WTC11 (cell line): ENCODE data around the gene STK39. TPM values are rescaled to one million over a fixed set of nuclear protein-coding genes. Genes with fewer than 3 reads are reported as not detected.

ENCODE experiments used
- ATAC-seq: fragments of 200-7000 bp; cut with Tn5 transposase; 2 replicates; pipeline ENCODE4 v1.10.0; 2021; ENCODE audit warnings: mild to moderate bottlenecking, moderate library complexity
- CTCF ChIA-PET: fragments of 300-600 bp; sonication (Branson Sonifier 250); formaldehyde crosslinking; loops from one replicate; lab custom pipeline; 2021; ENCODE audit warnings: antibody characterized with exemption; lab: Charles Lee
- POLR2A ChIA-PET: fragments of 350-600 bp; sonication (Branson Sonifier 250); formaldehyde crosslinking; loops from one replicate; lab custom pipeline; 2021; ENCODE audit warnings: antibody characterized with exemption; lab: Charles Lee
- DNase-seq: peaks from one replicate; pipeline ENCODE4 v3.0.0; 2021; ENCODE audit warnings: low spot score
- H3K27ac Mint-ChIP-seq: 2 replicates; pipeline ENCODE4 v1.8.0; 2021; ENCODE audit warnings: mixed read lengths
- H3K27me3 Mint-ChIP-seq: 2 replicates; pipeline ENCODE4 v1.8.0; 2021; ENCODE audit warnings: low read depth, mild to moderate bottlenecking, moderate library complexity, mixed read lengths
- H3K36me3 Mint-ChIP-seq: 2 replicates; pipeline ENCODE4 v1.8.0; 2021; ENCODE audit warnings: mixed read lengths
- H3K4me1 Mint-ChIP-seq: 2 replicates; pipeline ENCODE4 v1.8.0; 2022; ENCODE audit warnings: mixed read lengths
- H3K4me3 Mint-ChIP-seq: 2 replicates; pipeline ENCODE4 v1.8.0; 2021; ENCODE audit warnings: mild to moderate bottlenecking, moderate library complexity, mixed read lengths
- H3K9me3 Mint-ChIP-seq: 2 replicates; pipeline ENCODE4 v1.8.0; 2021; ENCODE audit warnings: mixed read lengths
- CBFB ChIP-seq: sonication (generic); formaldehyde crosslinking; IDR thresholded peaks from 2 replicates; pipeline ENCODE4 v1.8.1; 2022; ENCODE audit warnings: mild to moderate bottlenecking, low read depth, missing genetic modification reagents
- CREM ChIP-seq: sonication (generic); formaldehyde crosslinking; IDR thresholded peaks from 2 replicates; pipeline ENCODE4 v1.8.1; 2022; ENCODE audit warnings: mild to moderate bottlenecking, missing genetic modification reagents, moderate library complexity
- E2F5 ChIP-seq: sonication (generic); formaldehyde crosslinking; IDR thresholded peaks from 2 replicates; pipeline ENCODE4 v1.8.1; 2022; ENCODE audit warnings: mild to moderate bottlenecking, moderate library complexity, missing genetic modification reagents
- FOXJ3 ChIP-seq: sonication (generic); formaldehyde crosslinking; IDR thresholded peaks from 2 replicates; pipeline ENCODE4 v1.9.0; 2021; ENCODE audit warnings: missing genetic modification reagents, mild to moderate bottlenecking, borderline replicate concordance
- GTF2I ChIP-seq: fragments of 250-450 bp; sonication (Bioruptor Pico); conservative IDR thresholded peaks from 2 replicates; pipeline ENCODE4 v1.4.0; 2021; ENCODE audit warnings: mild to moderate bottlenecking
- IRF2 ChIP-seq: sonication (generic); formaldehyde crosslinking; IDR thresholded peaks from 2 replicates; pipeline ENCODE4 v1.8.0; 2022; ENCODE audit warnings: low read depth, missing genetic modification reagents, borderline replicate concordance
- JAZF1 ChIP-seq: fragments of 250-450 bp; sonication (Bioruptor Pico); IDR thresholded peaks from 2 replicates; pipeline ENCODE4 v1.9.0; 2021; ENCODE audit warnings: moderate library complexity, mild to moderate bottlenecking, inconsistent platforms
- MAX ChIP-seq: sonication (generic); formaldehyde crosslinking; IDR thresholded peaks from 2 replicates; pipeline ENCODE4 v1.8.0; 2022; ENCODE audit warnings: mild to moderate bottlenecking, missing genetic modification reagents
- MYBL2 ChIP-seq: sonication (generic); formaldehyde crosslinking; IDR thresholded peaks from 2 replicates; pipeline ENCODE4 v1.8.1; 2023; ENCODE audit warnings: mild to moderate bottlenecking, moderate library complexity, missing genetic modification reagents
- NFYB ChIP-seq: sonication (generic); formaldehyde crosslinking; conservative IDR thresholded peaks from 2 replicates; pipeline ENCODE4 v1.8.0; 2022; ENCODE audit warnings: low read depth, missing genetic modification reagents
- NR2C2 ChIP-seq: sonication (generic); formaldehyde crosslinking; IDR thresholded peaks from 2 replicates; pipeline ENCODE4 v1.8.0; 2022; ENCODE audit warnings: mild to moderate bottlenecking, missing genetic modification reagents
- NR3C1 ChIP-seq: sonication (generic); formaldehyde crosslinking; conservative IDR thresholded peaks from 2 replicates; pipeline ENCODE4 v1.8.1; 2023; ENCODE audit warnings: low read depth, mild to moderate bottlenecking, missing genetic modification reagents
- PRRX2 ChIP-seq: fragments of 250-450 bp; sonication (Bioruptor Pico); IDR thresholded peaks from 2 replicates; pipeline ENCODE4 v1.8.0; 2021; ENCODE audit warnings: mild to moderate bottlenecking
- RORB ChIP-seq: fragments of 250-450 bp; sonication (Bioruptor Pico); IDR thresholded peaks from 2 replicates; pipeline ENCODE4 v1.9.0; 2021; ENCODE audit warnings: mild to moderate bottlenecking
- SMAD3 ChIP-seq: sonication (generic); formaldehyde crosslinking; IDR thresholded peaks from 2 replicates; pipeline ENCODE4 v1.8.0; 2022; ENCODE audit warnings: missing genetic modification reagents, mild to moderate bottlenecking, borderline replicate concordance
- TCF7 ChIP-seq: sonication (generic); formaldehyde crosslinking; IDR thresholded peaks from 2 replicates; pipeline ENCODE4 v1.8.0; 2022; ENCODE audit warnings: mild to moderate bottlenecking, low read depth, missing genetic modification reagents, moderate library complexity
- ZBTB21 ChIP-seq: sonication (generic); formaldehyde crosslinking; IDR thresholded peaks from 2 replicates; pipeline ENCODE4 v1.8.1; 2023; ENCODE audit warnings: mild to moderate bottlenecking, missing genetic modification reagents, borderline replicate concordance
- ZNF219 ChIP-seq: sonication (generic); formaldehyde crosslinking; IDR thresholded peaks from 2 replicates; pipeline ENCODE4 v1.8.0; 2023; ENCODE audit warnings: missing genetic modification reagents, mild to moderate bottlenecking, borderline replicate concordance
- ZNF263 ChIP-seq: sonication (generic); formaldehyde crosslinking; IDR thresholded peaks from 2 replicates; pipeline ENCODE4 v1.8.1; 2022; ENCODE audit warnings: low read depth, mild to moderate bottlenecking, moderate library complexity, missing genetic modification reagents
- ZNF317 ChIP-seq: sonication (generic); formaldehyde crosslinking; IDR thresholded peaks from 2 replicates; pipeline ENCODE4 v1.8.1; 2023; ENCODE audit warnings: low read depth, mild to moderate bottlenecking, moderate library complexity, missing genetic modification reagents, borderline replicate concordance
- ZNF423 ChIP-seq: fragments of 250-450 bp; sonication (Bioruptor Pico); IDR thresholded peaks from 2 replicates; pipeline ENCODE4 v2.1.2; 2022; ENCODE audit warnings: mild to moderate bottlenecking, moderate library complexity
- total RNA-seq: library from RNA; stranded (reverse); gene quantifications from 3 replicates; pipeline ENCODE4 v1.2.3, GENCODE V29; 2021
- TF ChIP-seq, protein P1 (sequence below): fragments of 200-600 bp; IDR thresholded peaks from 2 replicates; pipeline ENCODE4 v1.8.0; 2022; ENCODE audit warnings: antibody characterized with exemption
- TF ChIP-seq, protein P2 (sequence below): sonication (generic); formaldehyde crosslinking; IDR thresholded peaks from 2 replicates; pipeline ENCODE4 v1.8.1; 2022; ENCODE audit warnings: mild to moderate bottlenecking, missing genetic modification reagents, moderate library complexity, borderline replicate concordance
- TF ChIP-seq, protein P3 (sequence below): sonication (generic); formaldehyde crosslinking; IDR thresholded peaks from 2 replicates; pipeline ENCODE4 v1.8.1; 2022; ENCODE audit warnings: low read depth, mild to moderate bottlenecking, moderate library complexity, missing genetic modification reagents, borderline replicate concordance
- TF ChIP-seq, protein P4 (sequence below): sonication (generic); formaldehyde crosslinking; IDR thresholded peaks from 2 replicates; pipeline ENCODE4 v1.8.0; 2022; ENCODE audit warnings: mild to moderate bottlenecking, missing genetic modification reagents

The STK39 gene
- total RNA-seq, 1 experiment from 2014 or later, result 20.5 TPM

DNA sequence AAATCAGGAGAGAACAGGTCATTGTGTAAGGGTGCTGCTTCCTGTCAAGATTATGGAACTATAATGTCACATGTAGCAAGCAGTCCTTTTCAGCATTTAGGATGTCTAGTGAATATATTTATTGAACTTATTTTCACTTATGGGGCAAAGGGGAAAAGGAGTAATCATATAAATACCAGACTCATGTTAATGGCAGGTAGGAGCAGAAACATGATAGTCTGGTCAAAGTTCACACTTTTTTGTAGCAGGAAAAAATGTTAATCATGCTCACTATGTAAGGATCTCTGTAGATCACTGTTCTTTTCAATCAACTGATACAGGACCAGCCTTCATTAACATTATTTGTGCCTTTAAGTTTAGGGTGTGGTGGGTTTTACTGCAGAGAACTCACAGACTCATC lies 219.0 kb downstream of the STK39 start:
- Mint-ChIP-seq H3K4me1 (no peaks in the 10 kb centered on the region), H3K36me3 (no peaks in the 10 kb centered on the region)
- ATAC-seq, result no peak
- no peak for TF ChIP-seq SMAD3 (CRISPR knock-in tag)
- TF ChIP-seq PRRX2 (CRISPR knock-in tag), result no peak
- TF ChIP-seq, protein P1, sequence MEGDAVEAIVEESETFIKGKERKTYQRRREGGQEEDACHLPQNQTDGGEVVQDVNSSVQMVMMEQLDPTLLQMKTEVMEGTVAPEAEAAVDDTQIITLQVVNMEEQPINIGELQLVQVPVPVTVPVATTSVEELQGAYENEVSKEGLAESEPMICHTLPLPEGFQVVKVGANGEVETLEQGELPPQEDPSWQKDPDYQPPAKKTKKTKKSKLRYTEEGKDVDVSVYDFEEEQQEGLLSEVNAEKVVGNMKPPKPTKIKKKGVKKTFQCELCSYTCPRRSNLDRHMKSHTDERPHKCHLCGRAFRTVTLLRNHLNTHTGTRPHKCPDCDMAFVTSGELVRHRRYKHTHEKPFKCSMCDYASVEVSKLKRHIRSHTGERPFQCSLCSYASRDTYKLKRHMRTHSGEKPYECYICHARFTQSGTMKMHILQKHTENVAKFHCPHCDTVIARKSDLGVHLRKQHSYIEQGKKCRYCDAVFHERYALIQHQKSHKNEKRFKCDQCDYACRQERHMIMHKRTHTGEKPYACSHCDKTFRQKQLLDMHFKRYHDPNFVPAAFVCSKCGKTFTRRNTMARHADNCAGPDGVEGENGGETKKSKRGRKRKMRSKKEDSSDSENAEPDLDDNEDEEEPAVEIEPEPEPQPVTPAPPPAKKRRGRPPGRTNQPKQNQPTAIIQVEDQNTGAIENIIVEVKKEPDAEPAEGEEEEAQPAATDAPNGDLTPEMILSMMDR, result no peak
- TF ChIP-seq NR2C2 (CRISPR knock-in tag), result no peak
- TF ChIP-seq CREM, result no peak
- TF ChIP-seq RORB (CRISPR knock-in tag), result no peak
- no peak for TF ChIP-seq GTF2I (CRISPR knock-in tag)
- TF ChIP-seq, protein P2, sequence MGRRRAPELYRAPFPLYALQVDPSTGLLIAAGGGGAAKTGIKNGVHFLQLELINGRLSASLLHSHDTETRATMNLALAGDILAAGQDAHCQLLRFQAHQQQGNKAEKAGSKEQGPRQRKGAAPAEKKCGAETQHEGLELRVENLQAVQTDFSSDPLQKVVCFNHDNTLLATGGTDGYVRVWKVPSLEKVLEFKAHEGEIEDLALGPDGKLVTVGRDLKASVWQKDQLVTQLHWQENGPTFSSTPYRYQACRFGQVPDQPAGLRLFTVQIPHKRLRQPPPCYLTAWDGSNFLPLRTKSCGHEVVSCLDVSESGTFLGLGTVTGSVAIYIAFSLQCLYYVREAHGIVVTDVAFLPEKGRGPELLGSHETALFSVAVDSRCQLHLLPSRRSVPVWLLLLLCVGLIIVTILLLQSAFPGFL (CRISPR knock-in tag), result no peak
- TF ChIP-seq MYBL2 (CRISPR knock-in tag), result no peak
- TF ChIP-seq ZBTB21 (CRISPR knock-in tag), result no peak
- no peak for TF ChIP-seq JAZF1 (CRISPR knock-in tag)
- no peak for TF ChIP-seq NFYB (CRISPR knock-in tag)
- TF ChIP-seq, all 79 proteins: peak for 0
- POLR2A ChIA-PET, result no interaction called here
- H3K27me3 Mint-ChIP-seq, result no peaks in the 10 kb centered on the region
- no peak overlapping the region for H3K27ac Mint-ChIP-seq
- no peaks in the 10 kb centered on the region for H3K9me3 Mint-ChIP-seq
- CTCF ChIA-PET, result no interaction called here
- H3K4me3 Mint-ChIP-seq, result no peak overlapping the region
- no peak for DNase-seq

DNA sequence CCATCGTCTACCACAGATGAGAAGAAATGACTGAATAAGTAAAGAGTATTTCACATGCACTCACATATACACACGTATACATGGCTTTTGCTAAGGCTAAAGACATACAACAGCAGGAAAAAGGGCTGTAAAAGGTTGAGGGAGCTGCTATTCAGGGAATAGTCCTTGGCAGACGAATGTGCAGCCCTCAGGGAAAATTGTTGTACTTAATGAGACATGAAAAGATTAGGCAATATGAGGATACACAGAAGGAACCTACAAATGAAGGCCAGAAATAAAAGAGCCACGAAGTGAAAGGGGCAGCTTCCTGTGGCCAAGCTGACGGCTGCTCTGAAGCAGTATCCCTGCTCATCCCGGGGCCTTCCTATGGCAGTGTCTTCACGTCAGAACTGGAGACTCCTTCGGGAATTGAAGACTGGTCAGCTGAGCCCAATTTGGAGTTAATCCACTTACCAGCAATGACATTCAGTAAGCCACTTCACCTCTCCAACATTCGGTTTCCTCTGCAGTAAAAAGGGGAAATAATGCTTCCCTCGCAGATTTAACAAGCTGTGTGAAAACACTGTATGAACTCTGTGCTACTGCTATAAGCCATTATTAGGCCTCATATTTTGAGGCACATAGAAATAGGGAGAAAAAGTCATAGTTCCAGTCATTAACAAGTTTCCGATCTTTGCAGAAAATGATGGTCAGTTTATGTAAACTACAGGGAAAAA lies 221.8 kb downstream of the STK39 start:
- DNase-seq (no peak), ATAC-seq (no peak)
- TF ChIP-seq, protein P3, sequence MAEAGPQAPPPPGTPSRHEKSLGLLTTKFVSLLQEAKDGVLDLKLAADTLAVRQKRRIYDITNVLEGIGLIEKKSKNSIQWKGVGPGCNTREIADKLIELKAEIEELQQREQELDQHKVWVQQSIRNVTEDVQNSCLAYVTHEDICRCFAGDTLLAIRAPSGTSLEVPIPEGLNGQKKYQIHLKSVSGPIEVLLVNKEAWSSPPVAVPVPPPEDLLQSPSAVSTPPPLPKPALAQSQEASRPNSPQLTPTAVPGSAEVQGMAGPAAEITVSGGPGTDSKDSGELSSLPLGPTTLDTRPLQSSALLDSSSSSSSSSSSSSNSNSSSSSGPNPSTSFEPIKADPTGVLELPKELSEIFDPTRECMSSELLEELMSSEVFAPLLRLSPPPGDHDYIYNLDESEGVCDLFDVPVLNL, result no peak
- TF ChIP-seq IRF2 (CRISPR knock-in tag), result no peak
- TF ChIP-seq CBFB (CRISPR knock-in tag), result no peak
- TF ChIP-seq ZNF263 (CRISPR knock-in tag), result no peak
- no peak for TF ChIP-seq ZNF423 (CRISPR knock-in tag)
- TF ChIP-seq E2F5 (CRISPR knock-in tag), result no peak
- TF ChIP-seq ZNF219 (CRISPR knock-in tag), result no peak
- Mint-ChIP-seq H3K36me3 (no peaks in the 10 kb centered on the region), H3K27me3 (no peaks in the 10 kb centered on the region), H3K9me3 (no peaks in the 10 kb centered on the region), H3K27ac (no peak overlapping the region), H3K4me3 (no peak overlapping the region), H3K4me1 (no peaks in the 10 kb centered on the region)
- CTCF ChIA-PET, result no interaction called here
- POLR2A ChIA-PET, result no interaction called here

GRCh38 chr2:168024459-168024858 lies 222.9 kb downstream of the STK39 start:
- ATAC-seq (no peak), DNase-seq (no peak)
- no peaks in the 10 kb centered on the region for H3K27me3 Mint-ChIP-seq
- no peak overlapping the region for H3K27ac Mint-ChIP-seq
- CTCF ChIA-PET, result no interaction called here
- no peaks in the 10 kb centered on the region for H3K9me3 Mint-ChIP-seq
- H3K4me1 Mint-ChIP-seq, result no peaks in the 10 kb centered on the region
- no peak overlapping the region for H3K4me3 Mint-ChIP-seq
- POLR2A ChIA-PET, result no interaction called here
- no peaks in the 10 kb centered on the region for H3K36me3 Mint-ChIP-seq
- TF ChIP-seq ZBTB21 (CRISPR knock-in tag) (no peak), GTF2I (CRISPR knock-in tag) (no peak), NR3C1 (CRISPR knock-in tag) (no peak), SMAD3 (CRISPR knock-in tag) (no peak), FOXJ3 (CRISPR knock-in tag) (no peak), TCF7 (CRISPR knock-in tag) (no peak), IRF2 (CRISPR knock-in tag) (no peak), ZNF317 (CRISPR knock-in tag) (no peak), MAX (CRISPR knock-in tag) (no peak)
- TF ChIP-seq, protein P4, sequence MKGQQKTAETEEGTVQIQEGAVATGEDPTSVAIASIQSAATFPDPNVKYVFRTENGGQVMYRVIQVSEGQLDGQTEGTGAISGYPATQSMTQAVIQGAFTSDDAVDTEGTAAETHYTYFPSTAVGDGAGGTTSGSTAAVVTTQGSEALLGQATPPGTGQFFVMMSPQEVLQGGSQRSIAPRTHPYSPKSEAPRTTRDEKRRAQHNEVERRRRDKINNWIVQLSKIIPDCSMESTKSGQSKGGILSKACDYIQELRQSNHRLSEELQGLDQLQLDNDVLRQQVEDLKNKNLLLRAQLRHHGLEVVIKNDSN, result no peak
- TF ChIP-seq, protein P2 (CRISPR knock-in tag), result no peak
